Stimulated activated CD4-positive, alpha-beta T cell treated with anti-CD3 and anti-CD28 coated beads, Interleukin-15, amount 100 ng/mL, for 48 hours (primary cell): ENCODE data around the gene SLC16A13.
"Not testable (repeated sequence)": the region's sequence is repeated elsewhere in the genome, so short reads cannot be mapped to it uniquely, and the experiment has no call there.

Experiments used
- DNase-seq, 2 donors: peaks; one replicate each; pipeline ENCODE4 v3.0.0-alpha.2; 2020; ENCODE audit warnings: low read depth in 2 of 2

SLC16A13 gene

GRCh38 chr17:7063518-7064094, 27.8 kb downstream of the SLC16A13 start:
- no peak for DNase-seq

DNA sequence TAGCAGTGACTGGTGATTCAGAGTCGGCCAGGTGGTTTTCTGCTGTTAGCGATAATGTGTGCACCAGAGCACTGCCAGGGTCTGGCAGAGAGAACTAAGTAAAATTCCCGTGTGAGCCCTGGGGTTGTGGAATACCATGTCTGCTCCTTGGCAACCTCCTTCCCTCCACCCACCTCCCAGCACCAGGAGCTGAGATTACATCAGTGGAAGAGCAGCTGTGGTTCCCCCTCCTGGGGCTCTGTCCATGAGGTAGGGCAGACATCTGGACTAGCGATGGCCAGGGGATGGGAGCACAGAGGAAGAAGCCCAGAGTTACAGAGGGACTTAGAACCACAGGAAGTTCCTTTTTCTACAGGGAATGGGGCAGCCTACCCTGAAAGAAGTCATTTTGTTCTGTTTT, 28.4 kb downstream of the SLC16A13 start:
- no peak for DNase-seq

DNA sequence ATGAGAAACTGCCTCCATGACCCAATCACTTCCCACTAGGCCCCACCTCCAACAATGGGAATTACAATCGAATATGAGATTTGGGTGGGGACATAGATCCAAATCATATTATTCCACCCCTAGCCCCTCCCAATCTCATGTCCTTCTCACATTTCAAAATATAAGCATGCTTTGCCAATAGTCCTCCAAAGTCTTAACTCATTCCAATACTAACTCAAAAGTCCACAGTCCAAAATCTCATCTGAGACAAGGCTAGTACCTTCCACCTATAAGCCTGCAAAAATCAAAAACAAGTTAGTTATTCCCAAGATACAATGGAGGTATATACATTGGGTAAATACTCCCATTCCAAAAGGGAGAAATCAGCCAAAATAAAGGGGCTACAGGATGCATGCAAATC, 31.4 kb downstream of the SLC16A13 start:
- DNase-seq = no peak

DNA sequence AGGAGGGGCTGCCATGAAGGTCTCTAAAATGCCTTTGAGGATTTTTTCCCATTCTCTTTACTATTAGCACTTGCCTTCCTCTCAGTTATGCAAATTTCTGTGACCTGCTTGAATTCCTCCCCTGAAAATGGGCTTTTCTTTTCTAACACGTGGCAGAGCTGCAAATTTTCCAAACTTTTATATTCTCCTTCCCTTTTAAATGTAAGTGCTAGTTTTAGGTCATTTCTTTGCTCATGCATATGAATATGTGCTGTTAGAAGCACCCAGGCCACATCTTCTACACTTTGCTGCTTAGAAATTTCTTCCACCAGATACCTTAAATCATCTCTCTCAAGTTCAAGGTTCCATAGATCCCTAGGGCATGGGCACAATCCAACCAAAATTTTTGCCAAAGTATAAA, 32.5 kb downstream of the SLC16A13 start:
- no peak for DNase-seq

- DNase-seq = no peak
Measured at GRCh38 chr17:7070712-7071111, 34.9 kb downstream of the SLC16A13 start.

- no peak for DNase-seq
Measured at GRCh38 chr17:7072406-7072805, 36.6 kb downstream of the SLC16A13 start.

DNA sequence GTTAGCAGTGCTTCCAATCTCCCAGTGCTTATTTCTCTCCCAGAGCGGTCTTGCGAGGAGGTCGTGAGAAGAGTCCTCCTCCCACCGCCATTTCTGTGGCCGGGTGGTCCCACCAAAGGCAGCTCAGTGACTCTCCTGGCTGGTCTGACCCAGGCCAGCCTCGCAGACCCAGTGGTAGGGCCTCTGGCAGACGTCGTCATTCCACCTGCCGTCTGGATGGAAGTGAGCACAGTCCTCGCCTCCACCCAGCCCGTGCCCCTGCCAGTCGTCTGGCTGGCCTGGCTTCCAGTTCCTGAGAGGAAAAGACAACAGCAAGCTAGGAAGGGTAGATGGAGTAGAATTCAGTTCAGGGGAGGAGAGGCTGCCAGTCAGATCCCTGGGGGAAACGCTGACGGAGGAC, 39.1 kb downstream of the SLC16A13 start:
- DNase-seq = no peak

DNA sequence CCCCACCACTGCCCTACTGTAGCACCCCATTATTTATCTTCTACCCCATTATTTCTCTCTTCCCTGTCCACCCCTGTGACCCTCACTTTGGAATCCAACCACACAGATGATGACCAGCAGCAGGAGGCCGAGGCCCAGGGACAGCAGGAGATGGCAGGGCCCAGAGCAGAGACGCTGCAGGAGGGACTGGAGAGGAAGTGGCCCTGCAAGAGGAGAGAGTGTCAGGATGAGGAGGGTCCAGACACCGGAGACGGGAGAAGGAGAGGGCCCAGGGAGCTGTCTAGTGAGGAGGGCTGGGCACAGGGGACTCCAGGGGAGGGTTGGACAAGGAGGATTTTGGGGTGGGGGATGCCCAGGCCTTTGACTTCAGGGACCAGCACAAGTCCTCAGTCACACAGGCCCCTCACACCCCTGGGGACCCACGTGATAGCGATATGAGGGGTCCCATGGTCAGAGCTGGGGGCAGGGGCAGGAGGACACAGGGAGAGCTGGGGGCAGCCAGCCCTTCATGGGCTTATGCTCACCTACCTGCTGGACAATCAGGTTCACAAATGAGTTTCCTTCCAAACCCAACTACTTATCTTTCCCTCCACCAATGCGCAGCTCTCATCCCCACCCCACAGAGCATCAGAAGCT, 42.2 kb downstream of the SLC16A13 start:
- DNase-seq = no peak

GRCh38 chr17:7078711-7079110, 42.9 kb downstream of the SLC16A13 start:
- no peak for DNase-seq

GRCh38 chr17:7079581-7080455, 44.0 kb downstream of the SLC16A13 start, which contains the start of gene CLEC10A:
Gene CLEC10A, minus strand, starts transcription at chr17:7080251. Its CDS starts 1,439 bp downstream, at chr17:7078812.
- DNase-seq = no peak

DNA sequence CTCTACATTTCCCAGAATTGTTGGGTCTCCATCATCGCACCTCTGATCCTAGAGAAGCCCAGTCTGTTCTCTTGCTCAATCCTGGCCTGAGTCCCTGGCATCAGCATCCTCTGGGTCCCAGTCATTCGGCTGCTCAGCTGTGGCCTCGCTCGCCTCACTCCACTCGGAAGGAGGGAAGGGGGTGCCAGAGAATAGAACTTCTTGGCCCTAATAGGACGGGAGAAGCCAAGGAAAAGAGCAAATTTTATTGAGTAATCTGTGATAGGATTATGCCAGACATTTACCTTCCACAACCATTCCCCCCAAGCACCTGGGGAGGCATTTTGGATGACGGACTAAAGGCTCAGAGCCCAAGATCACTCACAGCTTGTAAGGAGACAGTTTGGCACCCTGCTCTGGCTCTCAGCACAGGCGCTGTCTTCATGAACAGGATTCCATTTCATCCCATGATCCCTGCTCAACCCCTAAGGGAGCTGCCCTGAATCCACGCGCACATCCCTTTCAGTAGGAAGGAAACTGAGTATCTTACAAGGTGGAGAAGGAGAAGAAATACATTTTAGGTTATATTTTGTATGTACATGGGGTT, 44.7 kb downstream of the SLC16A13 start:
- DNase-seq = no peak

- no peak for DNase-seq
Measured at GRCh38 chr17:7081341-7082062, 45.7 kb downstream of the SLC16A13 start.

- no peak for DNase-seq
Measured at GRCh38 chr17:7083592-7083991, 47.8 kb downstream of the SLC16A13 start.

- DNase-seq = no peak
Measured at GRCh38 chr17:7084088-7084487, 48.3 kb downstream of the SLC16A13 start.

GRCh38 chr17:7088442-7088841, 52.6 kb downstream of the SLC16A13 start:
- DNase-seq = not testable (repeated sequence)

DNA sequence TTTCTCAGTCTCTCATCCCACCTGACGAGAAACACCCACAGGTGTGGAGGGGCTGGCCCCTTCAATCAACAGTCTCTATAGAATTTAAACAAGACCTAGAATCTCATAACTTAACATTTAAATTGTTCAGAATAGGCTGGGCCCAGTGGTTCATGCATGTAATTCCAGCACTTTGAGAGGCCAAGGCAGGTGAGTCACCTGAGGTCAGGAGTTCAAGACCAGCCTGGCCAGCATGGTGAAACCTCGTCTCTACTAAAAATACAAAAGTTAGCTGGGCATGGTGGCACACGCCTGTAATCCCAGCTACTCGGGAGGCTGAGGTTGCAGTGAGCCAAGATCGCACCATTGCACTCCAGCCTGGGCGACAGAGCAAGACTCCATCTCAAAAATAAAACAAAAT, 53.8 kb downstream of the SLC16A13 start:
- DNase-seq = not testable (repeated sequence)
